HepG2 (cell line): Measurements from ENCODE around the gene SKI. TPM values are rescaled to one million over a fixed set of nuclear protein-coding genes. Genes with fewer than 3 reads are reported as not detected.

Experiments used
- CHD2 ChIP-seq: IDR thresholded peaks from 2 replicates; pipeline ENCODE4 v1.6.1; 2011; ENCODE audit warnings: low read depth, low read length, improper control_type of control experiment
- HMG20A ChIP-seq: IDR thresholded peaks from 2 replicates; pipeline ENCODE4 v1.6.1; 2016; ENCODE audit warnings: borderline replicate concordance
- HOXA9 ChIP-seq: sonication (generic); formaldehyde crosslinking; IDR thresholded peaks from 2 replicates; pipeline ENCODE4 v1.8.1; 2022; ENCODE audit warnings: missing genetic modification reagents, mild to moderate bottlenecking, moderate library complexity, borderline replicate concordance
- IKZF1 ChIP-seq: fragments of 450-650 bp; IDR thresholded peaks from 2 replicates; pipeline ENCODE4 v1.7.1; 2016
- NFE2 ChIP-seq: sonication (generic); formaldehyde crosslinking; IDR thresholded peaks from 2 replicates; pipeline ENCODE4 v1.4.0; 2020; ENCODE audit warnings: missing genetic modification reagents
- NR2F6 ChIP-seq, 2 experiments: IDR thresholded peaks; 2 replicates each; pipeline ENCODE4 v1.6.1; 2016; ENCODE audit warnings: antibody characterized with exemption in 1 of 2, mild to moderate bottlenecking in 1 of 2
- PHB2 ChIP-seq: fragments of 450-650 bp; IDR thresholded peaks from 2 replicates; pipeline ENCODE4 v1.6.1; 2018; ENCODE audit not compliant: partially characterized antibody
- PLRG1 ChIP-seq: fragments of 450-650 bp; conservative IDR thresholded peaks from 2 replicates; pipeline ENCODE4 v1.6.1; 2016
- REXO4 ChIP-seq: sonication (generic); formaldehyde crosslinking; IDR thresholded peaks from 2 replicates; pipeline ENCODE4 v1.8.0; 2022; ENCODE audit warnings: missing genetic modification reagents, mild to moderate bottlenecking, borderline replicate concordance
- RXRA ChIP-seq: sonication (generic); formaldehyde crosslinking; IDR thresholded peaks from 2 replicates; pipeline ENCODE4 v1.5.1; 2020; ENCODE audit warnings: missing genetic modification reagents
- SMAD1 ChIP-seq: sonication (generic); formaldehyde crosslinking; IDR thresholded peaks from 2 replicates; pipeline ENCODE4 v1.4.0; 2020; ENCODE audit warnings: missing genetic modification reagents, low read depth, mild to moderate bottlenecking, borderline replicate concordance
- SMARCC2 ChIP-seq: fragments of 450-650 bp; IDR thresholded peaks from 2 replicates; pipeline ENCODE4 v1.6.1; 2017; ENCODE audit warnings: antibody characterized with exemption, mild to moderate bottlenecking
- TAF1 ChIP-seq: sonication (generic); formaldehyde crosslinking; IDR thresholded peaks from 2 replicates; pipeline ENCODE4 v1.4.0; 2020; ENCODE audit warnings: missing genetic modification reagents
- ZNF225 ChIP-seq: sonication (generic); formaldehyde crosslinking; IDR thresholded peaks from 2 replicates; pipeline ENCODE4 v1.4.0; 2020; ENCODE audit warnings: mild to moderate bottlenecking, missing genetic modification reagents
- ZNF557 ChIP-seq: sonication (generic); formaldehyde crosslinking; IDR thresholded peaks from 2 replicates; pipeline ENCODE4 v1.4.0; 2020; ENCODE audit warnings: missing genetic modification reagents
- ZNF737 ChIP-seq: sonication (generic); formaldehyde crosslinking; IDR thresholded peaks from 2 replicates; pipeline ENCODE4 v1.5.0; 2020; ENCODE audit warnings: missing genetic modification reagents, mild to moderate bottlenecking, borderline replicate concordance
- ZNF83 ChIP-seq: sonication (generic); formaldehyde crosslinking; IDR thresholded peaks from 2 replicates; pipeline ENCODE4 v1.4.0; 2020; ENCODE audit warnings: missing genetic modification reagents, mild to moderate bottlenecking, borderline replicate concordance
- ZSCAN20 ChIP-seq: sonication (generic); formaldehyde crosslinking; IDR thresholded peaks from 2 replicates; pipeline ENCODE4 v1.4.0; 2020; ENCODE audit warnings: missing genetic modification reagents, mild to moderate bottlenecking, borderline replicate concordance
- polyA plus RNA-seq, 8 experiments: library from polyadenylated mRNA; depleted of rRNA in 3 of 8; stranded (reverse) in 7 of 8; unstranded in 1 of 8; fragments of >200 nt; fragmentation: Illumina TruSeq in 4 of 8; extraction: Trizol in 4 of 8; gene quantifications; 2 replicates each; pipeline versions ENCODE4 v1.2.1 to v1.2.3, GENCODE V29; 2011 to 2016; ENCODE audit warnings: low read depth in 4 of 8, missing spikeins in 1 of 8, mixed read lengths in 1 of 8; ENCODE audit not compliant: insufficient read depth in 1 of 8
- total RNA-seq, 5 experiments: library from RNA; depleted of rRNA; stranded (reverse); fragments of >200 nt; fragmentation: Illumina TruSeq; extraction: Trizol; gene quantifications; 2 replicates each; pipeline ENCODE4 v1.2.3, GENCODE V29; 2016; ENCODE audit warnings: low read depth in 1 of 5
- TF ChIP-seq, protein P1 (sequence below): sonication (generic); formaldehyde crosslinking; IDR thresholded peaks from 2 replicates; pipeline ENCODE4 v1.4.0; 2020; ENCODE audit warnings: low read depth, missing genetic modification reagents
- TF ChIP-seq, protein P2 (sequence below): sonication (generic); formaldehyde crosslinking; IDR thresholded peaks from 2 replicates; pipeline ENCODE4 v1.5.1; 2020; ENCODE audit warnings: mild to moderate bottlenecking, missing genetic modification reagents, moderate library complexity
- TF ChIP-seq, protein P3 (sequence below): sonication (generic); formaldehyde crosslinking; IDR thresholded peaks from 2 replicates; pipeline ENCODE4 v1.4.0; 2020; ENCODE audit warnings: missing genetic modification reagents, borderline replicate concordance

Gene SKI
- total and polyA plus RNA-seq, 2 of the 13 experiments (the other 11 are each of a cell fraction or from before 2014, with no cell fraction given) = 4.7 to 6.9 TPM

DNA sequence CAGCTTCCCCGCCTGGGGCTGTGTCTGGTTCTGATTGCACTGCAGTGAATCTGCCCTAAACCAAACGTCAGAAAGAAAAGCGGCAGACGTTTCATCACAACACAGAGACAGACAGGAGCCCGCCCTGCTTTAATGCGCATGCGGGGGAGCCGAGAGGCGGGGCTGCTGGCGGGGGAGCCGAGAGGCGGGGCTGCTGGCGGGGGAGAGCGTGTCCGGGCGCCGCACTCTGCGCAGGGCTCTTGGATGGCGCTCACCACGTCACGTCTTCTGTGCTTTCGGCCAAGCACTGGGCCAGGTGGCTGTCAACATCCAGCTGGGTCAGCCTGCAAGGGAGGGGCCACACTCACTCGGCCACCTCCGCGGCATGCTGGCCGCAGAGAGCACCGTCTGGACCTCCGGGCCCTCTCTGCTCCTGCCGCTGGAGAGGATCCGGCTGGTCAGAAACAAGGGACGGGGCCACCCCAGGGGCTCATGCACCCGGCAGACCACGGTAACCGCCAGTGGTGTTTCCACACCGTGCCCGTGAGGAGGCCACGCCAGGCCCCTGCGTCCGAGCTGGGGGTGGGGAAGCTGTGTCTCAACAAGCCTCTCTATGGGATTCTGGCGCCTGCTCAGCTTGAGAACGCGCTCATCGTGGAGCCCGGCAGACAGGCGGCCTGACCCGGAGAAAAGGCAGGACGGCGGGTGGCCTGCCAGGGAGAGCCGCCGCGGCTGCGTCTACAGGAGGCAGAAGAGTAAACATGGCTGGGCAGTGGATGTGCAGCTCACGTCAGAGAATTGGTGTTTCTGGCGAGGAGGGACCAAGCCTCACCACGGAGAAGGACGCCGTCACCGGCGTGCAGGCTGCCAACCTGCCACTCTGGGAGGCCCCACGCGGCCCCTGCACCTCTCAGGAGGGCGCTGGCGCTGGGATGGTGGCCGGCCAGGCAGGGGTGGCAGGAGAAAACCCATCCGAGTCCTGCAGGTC lies 38.4 kb upstream of the SKI start (continued):
- TF ChIP-seq, protein P1, sequence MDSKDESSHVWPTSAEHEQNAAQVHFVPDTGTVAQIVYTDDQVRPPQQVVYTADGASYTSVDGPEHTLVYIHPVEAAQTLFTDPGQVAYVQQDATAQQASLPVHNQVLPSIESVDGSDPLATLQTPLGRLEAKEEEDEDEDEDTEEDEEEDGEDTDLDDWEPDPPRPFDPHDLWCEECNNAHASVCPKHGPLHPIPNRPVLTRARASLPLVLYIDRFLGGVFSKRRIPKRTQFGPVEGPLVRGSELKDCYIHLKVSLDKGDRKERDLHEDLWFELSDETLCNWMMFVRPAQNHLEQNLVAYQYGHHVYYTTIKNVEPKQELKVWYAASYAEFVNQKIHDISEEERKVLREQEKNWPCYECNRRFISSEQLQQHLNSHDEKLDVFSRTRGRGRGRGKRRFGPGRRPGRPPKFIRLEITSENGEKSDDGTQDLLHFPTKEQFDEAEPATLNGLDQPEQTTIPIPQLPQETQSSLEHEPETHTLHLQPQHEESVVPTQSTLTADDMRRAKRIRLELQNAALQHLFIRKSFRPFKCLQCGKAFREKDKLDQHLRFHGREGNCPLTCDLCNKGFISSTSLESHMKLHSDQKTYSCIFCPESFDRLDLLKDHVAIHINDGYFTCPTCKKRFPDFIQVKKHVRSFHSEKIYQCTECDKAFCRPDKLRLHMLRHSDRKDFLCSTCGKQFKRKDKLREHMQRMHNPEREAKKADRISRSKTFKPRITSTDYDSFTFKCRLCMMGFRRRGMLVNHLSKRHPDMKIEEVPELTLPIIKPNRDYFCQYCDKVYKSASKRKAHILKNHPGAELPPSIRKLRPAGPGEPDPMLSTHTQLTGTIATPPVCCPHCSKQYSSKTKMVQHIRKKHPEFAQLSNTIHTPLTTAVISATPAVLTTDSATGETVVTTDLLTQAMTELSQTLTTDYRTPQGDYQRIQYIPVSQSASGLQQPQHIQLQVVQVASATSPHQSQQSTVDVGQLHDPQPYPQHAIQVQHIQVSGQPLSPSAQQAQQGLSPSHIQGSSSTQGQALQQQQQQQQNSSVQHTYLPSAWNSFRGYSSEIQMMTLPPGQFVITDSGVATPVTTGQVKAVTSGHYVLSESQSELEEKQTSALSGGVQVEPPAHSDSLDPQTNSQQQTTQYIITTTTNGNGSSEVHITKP = peak; percentile 66
- no peak for TF ChIP-seq PHB2
- 0 out of 2 replicates have a peak, but pooled peaks have one; percentile 14 for TF ChIP-seq CHD2
- TF ChIP-seq PLRG1 = no peak
- no peak for TF ChIP-seq REXO4 (CRISPR knock-in tag)
- TF ChIP-seq ZNF83 (CRISPR knock-in tag) = peak; percentile 35; the same call in 1 of the 2 replicates
- no peak for TF ChIP-seq ZNF225 (CRISPR knock-in tag)
- peak; percentile 76 for TF ChIP-seq TAF1 (CRISPR knock-in tag)
- no peak for TF ChIP-seq IKZF1
- 0 out of 2 replicates have a peak, but pooled peaks have one; percentile 36 for TF ChIP-seq ZNF557 (CRISPR knock-in tag)
- TF ChIP-seq NFE2 (CRISPR knock-in tag) = no peak
- 0 out of 2 replicates have a peak, but pooled peaks have one; percentile 20 for TF ChIP-seq SMAD1 (CRISPR knock-in tag)
- no peak for TF ChIP-seq ZSCAN20 (CRISPR knock-in tag)
- TF ChIP-seq, protein P2, sequence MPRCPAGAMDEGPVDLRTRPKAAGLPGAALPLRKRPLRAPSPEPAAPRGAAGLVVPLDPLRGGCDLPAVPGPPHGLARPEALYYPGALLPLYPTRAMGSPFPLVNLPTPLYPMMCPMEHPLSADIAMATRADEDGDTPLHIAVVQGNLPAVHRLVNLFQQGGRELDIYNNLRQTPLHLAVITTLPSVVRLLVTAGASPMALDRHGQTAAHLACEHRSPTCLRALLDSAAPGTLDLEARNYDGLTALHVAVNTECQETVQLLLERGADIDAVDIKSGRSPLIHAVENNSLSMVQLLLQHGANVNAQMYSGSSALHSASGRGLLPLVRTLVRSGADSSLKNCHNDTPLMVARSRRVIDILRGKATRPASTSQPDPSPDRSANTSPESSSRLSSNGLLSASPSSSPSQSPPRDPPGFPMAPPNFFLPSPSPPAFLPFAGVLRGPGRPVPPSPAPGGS (CRISPR knock-in tag) = no peak
- TF ChIP-seq NR2F6 (IDR thresholded peaks at IDR 0.05) = no peak
- TF ChIP-seq NR2F6 (CRISPR knock-in tag; IDR thresholded peaks at IDR 0.05) = no peak; the same call in 1 of the 2 replicates
- TF ChIP-seq, protein P3, sequence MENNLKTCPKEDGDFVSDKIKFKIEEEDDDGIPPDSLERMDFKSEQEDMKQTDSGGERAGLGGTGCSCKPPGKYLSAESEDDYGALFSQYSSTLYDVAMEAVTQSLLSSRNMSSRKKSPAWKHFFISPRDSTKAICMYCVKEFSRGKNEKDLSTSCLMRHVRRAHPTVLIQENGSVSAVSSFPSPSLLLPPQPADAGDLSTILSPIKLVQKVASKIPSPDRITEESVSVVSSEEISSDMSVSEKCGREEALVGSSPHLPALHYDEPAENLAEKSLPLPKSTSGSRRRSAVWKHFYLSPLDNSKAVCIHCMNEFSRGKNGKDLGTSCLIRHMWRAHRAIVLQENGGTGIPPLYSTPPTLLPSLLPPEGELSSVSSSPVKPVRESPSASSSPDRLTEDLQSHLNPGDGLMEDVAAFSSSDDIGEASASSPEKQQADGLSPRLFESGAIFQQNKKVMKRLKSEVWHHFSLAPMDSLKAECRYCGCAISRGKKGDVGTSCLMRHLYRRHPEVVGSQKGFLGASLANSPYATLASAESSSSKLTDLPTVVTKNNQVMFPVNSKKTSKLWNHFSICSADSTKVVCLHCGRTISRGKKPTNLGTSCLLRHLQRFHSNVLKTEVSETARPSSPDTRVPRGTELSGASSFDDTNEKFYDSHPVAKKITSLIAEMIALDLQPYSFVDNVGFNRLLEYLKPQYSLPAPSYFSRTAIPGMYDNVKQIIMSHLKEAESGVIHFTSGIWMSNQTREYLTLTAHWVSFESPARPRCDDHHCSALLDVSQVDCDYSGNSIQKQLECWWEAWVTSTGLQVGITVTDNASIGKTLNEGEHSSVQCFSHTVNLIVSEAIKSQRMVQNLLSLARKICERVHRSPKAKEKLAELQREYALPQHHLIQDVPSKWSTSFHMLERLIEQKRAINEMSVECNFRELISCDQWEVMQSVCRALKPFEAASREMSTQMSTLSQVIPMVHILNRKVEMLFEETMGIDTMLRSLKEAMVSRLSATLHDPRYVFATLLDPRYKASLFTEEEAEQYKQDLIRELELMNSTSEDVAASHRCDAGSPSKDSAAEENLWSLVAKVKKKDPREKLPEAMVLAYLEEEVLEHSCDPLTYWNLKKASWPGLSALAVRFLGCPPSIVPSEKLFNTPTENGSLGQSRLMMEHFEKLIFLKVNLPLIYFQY = peak; percentile 91; the same call in 1 of the 2 replicates
- no peak for TF ChIP-seq HMG20A
- TF ChIP-seq ZNF737 (CRISPR knock-in tag) = 0 out of 2 replicates have a peak, but pooled peaks have one; percentile 30
- TF ChIP-seq RXRA = 0 out of 2 replicates have a peak, but pooled peaks have one; percentile 7
- no peak for TF ChIP-seq SMARCC2
- no peak for TF ChIP-seq HOXA9 (CRISPR knock-in tag)
